HG03432 (cell line): Measurements from ENCODE around the gene RPH3AL.

ENCODE experiments used
- ATAC-seq: cut with Tn5 transposase; IDR thresholded peaks from one replicate; pipeline ENCODE4 v1.9.1; 2021; ENCODE audit warnings: mild to moderate bottlenecking, moderate library complexity; ENCODE audit not compliant: unreplicated experiment

RPH3AL gene

DNA sequence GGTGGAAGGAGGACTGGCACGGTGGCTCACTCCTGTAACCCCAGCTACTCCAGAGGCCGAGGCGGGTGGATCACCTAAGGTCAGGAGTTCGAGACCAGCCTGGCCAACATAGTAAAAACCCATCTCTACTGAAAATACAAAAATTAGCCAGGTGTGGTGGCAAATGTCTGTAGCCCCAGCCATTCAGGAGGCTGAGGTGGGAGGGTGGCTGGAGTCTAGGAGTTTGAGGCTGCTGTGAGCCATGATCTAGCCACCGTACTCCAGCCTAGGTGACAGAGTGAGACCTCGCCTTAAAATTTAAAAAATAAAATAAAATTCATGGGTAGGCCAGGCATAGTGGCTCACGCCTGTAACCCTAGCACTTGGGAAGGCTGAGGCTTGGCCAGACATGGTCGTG, 1.2 kb upstream of the RPH3AL start:
- ATAC-seq, result no peak

DNA sequence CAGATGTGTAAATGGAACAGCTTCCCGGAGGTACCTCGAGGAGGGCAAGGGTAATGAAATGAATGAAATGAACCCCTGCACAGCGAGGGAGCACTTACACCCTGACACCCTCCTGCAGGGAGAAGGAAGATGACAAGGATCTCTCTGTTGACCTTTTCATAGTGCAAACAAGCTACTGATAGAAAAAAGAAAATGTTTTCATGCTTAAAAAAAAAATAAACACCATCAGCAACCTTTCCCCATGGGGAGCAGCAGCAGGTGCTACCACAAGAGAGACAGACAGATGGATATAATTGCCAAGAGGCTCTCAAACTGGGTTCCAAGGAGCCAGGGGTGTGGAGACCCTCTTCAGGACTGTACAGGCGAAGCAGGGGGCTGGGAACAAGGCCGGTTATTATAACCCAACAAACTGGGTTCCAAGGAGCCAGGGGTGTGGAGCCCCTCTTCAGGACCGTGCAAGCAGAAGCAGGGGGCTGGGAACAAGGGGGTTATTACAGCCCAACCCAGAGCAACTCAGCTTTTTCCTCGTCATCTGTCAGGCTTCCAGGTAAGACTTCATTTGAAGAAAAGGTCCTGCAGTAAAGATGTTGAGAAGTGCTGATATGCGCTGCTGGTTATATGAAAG, 718 bp upstream of the RPH3AL start:
- ATAC-seq, result no peak

DNA sequence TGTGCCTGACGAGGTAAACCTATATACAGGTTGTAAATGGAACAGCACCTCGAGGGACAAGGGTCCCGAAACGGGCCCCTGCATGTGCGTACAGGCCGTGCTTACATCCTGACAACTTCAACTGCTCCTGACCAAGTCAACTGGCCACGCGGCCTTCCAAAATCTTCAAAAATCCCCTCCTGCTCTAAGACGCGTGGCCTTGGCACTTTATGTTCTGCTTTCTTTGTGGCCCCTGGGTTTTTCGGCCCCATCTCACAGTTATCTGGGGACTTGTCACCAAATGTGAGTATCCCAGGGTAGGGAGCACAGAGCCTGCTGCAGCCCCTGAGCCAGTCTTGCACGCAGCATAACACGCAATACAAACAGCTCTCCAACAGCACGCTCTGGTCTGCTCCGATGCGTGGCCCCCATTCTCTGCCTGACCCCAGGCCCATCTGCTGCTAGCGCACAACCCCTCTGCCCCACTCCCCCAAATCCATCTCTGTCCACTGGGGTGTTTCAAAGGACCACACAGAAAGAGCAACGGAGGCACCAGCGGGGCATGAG, 659 bp downstream of the RPH3AL start:
- ATAC-seq, result no peak

DNA sequence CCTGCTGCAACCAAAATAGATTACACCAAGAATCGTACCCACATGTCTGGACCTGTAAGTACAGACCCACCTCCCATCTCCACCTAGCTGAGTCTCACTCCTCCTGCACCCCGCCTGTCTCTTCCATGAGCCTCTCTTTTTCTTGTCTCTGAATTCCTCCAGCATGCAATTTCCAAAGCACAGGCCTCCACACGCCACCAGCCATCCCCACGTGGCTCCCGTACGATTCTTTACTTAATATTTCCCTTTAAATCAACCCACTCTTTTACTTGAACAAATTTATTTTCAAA, 1.2 kb downstream of the RPH3AL start:
- ATAC-seq, result no peak

DNA sequence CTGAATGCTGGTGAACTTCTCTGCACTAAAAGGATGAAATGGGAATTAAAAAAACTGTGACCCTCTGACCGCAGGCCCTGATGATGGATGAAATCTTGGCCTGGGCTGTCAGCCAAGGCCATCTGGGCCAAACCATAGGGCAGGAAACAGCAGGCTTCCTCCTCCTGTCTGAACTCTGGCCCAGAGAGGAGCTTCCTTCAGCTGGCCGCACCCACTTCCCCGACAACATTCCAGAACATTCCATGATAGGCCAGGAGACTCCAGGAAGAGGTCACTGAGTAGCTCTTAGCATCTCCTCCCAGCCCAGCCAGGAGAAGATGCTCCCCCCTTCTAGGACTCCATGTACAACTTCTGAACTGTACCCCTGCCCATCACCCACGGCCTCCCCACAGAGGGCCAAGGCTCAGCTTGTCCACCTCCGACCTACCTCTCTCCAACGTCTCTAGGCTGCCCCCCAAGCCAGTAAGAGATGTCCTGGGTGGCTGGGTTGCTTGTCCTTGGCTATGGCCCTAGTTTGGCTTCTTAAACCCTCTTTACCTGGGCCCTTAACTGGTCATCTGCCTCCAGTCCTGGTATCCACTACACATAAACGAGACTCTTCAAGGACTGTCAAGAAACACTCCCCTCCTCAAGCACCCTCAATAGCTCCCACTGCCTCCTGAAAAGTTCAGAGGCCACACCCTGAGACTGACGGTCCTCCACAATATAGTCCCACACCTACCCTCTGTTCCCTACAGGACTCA, 1.7 kb downstream of the RPH3AL start:
- no peak for ATAC-seq

DNA sequence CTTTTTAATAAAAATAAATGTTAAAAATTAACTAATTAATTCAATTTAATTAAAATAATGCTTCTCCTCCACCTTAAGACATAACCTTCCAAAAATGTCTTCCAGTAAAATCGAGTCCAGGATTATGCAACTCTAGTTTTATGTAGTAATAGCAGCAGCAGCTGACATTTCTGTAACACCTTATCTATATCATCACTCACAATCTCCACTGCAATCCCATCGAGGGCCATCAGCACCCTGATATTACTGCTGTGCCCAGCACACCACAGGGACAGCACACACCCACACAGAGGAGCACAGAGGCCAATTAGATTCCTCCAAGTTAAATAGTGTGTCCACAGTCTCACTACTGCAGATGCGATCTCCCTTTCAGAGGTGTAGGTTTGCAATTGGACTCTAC, 2.9 kb downstream of the RPH3AL start:
- ATAC-seq, result no peak

DNA sequence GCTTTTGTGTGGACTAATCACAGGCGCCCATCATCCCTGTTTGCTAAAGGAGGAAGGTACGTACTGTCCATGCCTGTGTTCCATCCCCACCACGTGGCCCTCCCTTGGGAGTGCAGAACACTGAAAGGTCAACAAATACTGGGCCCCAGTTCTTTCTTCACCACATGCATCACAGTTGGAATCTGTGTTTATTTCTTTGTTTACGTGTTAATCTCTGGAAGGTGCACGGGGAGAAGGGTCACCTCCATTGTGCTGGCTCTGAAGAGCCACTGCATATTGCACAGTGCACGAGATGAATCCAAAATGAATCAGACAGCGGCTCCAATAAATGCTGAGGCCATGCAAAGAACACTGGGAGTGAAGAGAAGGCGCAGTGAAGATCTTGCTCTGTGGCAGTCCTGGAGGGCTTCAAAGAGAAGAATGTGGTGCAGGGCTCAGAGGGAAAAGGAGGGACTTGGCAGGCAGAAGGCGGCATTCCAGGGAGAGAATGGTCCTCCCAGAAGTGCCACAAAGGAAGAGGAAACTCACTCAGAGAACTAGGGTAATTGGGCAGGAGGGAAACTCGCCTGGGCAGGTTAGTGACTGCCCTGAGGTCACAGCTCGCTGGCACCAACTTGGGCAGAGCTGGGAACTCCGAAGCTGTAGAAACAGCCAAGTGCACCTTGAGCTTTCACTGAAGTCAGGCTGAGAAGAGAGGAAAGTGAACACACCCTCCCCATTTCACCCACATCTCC, 3.7 kb downstream of the RPH3AL start:
- ATAC-seq, result no peak

DNA sequence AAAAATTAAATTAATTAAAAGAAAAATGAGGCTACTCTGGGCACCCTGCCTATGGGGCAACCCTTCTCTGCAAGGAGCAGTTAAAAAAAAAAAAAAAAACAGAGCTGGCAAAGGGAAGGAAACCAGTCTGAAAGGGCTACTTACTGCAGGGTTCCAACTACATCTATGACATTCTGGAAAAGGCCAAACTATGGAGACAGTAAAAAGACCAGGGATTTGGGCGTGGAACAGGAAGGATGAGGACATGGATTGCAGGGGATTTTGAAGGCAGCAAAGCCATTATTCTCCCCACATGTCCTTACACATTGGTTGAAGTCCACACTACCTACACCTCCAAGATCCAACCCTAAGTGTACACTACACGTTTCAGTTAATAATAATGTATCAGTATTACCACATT, 4.6 kb downstream of the RPH3AL start:
- ATAC-seq, result no peak

DNA sequence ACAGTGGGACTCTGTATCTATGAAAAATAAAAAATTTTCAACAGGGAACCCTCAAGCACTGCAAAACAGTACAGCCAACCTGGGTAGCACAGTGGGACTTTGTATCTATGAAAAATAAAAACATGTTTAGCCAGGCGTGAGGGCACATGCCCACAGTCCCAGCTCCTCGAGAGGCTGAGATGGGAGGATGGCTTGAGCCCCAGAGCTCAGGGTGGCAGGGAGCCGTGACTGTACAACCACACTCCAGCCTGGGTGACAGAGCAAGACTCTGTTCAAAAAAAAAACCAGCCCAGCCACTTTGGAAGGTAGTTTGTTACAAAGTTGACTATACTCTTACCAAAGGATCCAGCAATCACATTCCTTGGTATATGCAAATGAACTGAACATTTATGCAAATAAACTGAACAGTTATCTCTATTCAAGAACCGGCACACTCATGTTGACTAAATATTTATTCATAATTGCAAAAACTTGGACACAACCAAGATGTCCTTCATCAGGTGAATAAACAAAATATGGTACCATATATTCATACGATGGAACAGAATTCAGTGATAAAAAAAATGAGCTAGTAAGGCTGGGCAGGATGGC, 5.2 kb downstream of the RPH3AL start:
- no peak for ATAC-seq

DNA sequence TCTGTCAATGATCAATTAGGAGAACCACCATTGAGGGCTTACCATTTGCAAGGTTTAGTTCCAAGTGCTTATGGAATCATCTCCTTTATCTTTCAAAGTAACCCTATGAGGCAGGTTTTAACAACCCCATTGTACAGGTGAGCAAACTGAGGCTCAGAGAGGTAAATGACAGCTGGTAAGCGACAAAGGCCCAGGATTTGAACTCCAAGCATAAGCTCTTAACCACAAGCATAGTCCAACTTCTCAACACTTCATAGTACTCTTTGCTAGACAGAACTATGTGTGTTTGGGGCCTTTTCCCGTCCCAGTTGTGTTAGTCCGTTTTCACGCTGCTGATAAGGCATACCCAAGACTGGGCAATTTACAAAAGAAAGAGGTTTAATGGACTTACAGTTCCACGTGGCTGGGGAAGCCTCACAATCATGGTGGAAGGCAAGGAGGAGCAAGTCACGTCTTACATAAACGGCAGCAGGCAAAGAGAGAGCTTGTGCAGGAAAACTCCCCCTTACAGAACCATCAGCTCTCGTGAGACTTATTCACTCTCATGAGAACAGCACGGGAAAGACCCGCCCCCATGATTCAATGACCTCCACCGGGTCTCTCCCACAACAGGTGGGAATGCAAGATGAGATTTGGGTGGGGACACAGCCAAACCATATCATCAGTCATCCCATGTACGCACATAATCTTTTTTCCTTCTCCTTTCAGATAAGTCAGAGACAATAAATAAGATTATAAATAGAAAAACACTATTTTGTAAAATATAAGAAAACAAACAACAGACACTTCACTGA, 6.4 kb downstream of the RPH3AL start:
- ATAC-seq, result no peak

DNA sequence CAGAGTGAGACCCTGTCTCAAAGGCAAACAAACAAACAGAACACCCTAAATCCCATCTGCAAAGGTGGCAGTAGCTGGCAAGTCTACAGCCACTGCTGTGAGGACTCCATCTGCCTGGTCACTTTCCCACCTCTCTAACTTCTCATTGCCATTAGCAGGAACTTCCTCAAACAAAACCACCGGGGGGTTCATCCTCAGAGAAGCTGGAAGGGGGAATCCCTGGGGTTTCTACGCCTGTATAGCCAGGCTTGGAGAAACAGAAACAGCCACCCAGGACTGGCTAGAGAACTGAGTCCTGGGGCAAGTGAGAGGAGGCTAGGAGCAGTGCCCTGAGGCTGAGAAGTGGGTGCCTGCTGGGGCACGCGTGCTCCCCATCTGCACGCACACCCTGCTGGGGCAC, 7.3 kb downstream of the RPH3AL start:
- no peak for ATAC-seq

DNA sequence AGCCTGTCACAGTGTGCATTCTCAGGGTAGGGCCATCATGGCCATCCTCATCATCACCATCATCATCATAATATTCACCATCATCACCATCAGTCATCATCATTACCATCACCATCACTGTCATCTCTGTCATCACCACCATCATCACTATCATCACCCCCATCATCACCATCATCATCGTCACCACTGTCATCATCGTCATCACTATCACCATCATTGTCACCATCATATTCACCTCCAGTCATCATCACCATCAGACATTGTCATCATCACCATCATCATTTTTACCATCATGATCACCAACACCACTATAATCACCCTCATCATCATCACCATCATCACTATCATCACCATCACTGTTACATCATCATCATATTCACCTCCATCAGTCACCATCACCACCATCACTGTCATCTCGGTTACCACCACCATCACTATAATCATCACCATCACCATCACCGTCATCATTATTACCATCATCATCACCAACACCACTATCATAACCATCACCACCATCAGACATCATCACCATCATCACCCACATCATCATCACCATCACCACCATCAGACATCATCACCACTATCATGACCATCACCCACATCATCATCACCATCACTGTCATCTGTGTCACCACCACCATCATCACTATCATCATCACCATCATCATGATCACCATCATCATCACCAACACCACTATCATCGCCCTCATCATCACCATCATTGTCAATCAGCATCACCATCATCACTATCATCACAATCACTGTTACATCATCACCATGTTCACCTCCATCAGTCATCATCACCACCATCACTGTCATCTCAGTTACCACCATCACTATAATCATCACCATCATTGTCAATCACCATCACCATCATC, 8.5 kb downstream of the RPH3AL start:
- no peak for ATAC-seq

DNA sequence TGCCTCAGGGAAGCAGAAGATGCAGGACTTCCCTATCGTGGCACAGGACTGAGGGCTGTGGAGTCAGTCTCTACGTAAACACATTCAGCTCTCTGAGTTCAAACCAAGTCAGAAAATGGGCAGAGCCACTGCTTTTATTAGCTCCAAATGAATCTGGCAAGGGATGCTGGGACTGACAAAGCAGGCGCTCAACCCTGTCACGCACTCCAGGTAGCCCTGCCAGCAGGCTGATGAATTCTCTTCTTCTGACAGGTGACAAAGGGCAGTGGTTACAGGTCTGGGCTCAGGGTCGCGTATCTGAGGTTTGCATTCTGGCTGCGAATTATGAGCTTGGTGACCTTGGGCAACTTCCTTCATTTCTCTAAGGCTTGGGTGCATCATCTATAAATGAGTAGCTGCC, 9.4 kb downstream of the RPH3AL start:
- no peak for ATAC-seq

DNA sequence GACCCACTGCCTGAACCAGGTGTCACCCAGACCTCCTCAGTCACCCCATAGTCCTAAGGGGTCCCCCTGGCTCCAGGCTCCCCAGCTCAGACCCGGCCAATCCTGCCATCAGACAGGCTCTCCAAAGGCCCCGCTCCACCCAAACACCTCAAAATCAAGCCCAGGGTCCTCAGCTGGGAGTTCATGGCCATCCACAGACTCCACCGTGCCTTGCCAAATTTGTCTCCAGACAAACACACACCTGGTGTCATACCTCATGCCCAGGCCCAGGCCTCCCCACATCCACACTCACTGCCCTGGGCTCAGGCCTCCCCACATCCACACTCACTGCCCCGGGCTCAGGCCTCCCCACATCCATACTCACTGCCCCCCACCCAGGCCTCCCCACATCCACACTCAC, 12.5 kb downstream of the RPH3AL start:
- no peak for ATAC-seq

DNA sequence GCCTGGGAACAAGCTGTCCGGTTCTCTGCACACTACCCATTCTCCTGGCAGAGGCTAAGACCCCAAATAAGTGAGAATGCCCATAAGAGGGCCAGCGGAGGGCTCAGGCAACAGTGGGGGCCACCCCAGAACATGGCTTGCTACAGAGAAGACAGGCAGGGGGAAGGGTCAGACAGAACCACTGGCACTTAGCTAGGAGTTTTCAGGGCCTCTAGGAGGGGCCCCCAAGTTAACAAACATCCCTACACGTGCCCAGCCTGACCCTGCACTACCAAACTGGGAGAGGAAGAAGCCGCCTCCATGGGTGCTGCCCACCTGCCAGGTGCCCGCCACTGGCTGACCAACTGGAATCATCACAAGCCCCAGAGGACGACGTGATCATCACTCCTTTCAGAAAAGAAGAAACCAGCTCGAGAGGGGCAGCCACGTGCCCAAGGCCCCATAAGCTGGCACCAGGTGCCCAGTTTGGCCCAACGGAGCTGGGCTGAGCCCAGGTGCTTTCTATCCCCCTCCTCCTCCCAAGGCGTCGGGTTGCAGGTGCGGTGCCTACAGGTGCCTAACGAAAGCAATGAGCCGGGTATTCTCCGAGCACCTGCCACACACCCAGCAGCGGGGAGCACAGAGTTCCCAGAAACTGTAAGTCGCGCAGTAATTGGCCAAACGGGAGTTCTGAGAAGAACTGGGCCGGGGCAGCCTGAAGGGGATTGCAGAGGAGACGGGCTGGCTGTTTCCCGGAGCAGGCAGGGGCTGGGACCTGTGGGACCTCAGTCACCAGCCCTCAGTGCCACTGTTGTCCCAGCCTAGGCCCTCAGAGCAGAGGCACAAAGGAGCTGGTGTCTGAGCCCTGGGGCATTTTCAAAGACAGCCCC, 13.2 kb downstream of the RPH3AL start:
- ATAC-seq, result no peak

DNA sequence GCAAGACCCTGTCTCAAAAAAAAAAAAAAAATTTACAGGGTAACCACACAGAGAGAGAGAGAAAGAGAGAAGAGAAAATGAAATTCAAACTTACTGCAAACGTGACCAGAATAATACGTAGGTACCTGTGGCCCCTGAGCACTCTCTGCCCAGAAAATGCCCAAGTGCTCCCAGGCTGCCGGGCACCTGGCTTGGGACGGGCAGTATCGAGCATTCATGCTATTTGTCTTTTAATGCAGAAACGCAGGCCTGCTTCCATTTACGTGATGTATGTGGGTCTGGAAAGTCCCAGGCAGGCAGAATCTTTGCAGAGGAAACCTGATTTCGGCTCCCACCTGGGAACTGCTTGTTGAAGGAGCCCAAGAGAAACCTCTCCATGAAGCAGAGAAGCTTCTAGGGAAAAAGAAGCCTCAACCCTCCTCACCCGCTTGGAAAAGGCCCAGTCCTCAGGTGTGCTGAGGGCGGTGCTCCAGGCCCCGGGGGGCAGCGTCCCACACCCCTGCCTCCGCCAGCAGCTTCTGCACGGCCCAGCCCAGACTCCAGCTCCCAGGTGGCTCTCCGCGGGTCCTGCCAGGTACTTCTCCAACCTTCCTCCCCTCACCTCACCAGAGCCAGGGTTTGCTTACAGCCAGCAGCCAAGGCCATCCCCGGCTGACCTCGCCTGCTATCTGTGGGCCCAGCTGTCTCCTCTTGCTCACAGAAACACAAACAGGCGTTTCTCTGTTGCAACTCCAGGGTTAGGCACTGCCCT, 14.0 kb downstream of the RPH3AL start:
- ATAC-seq, result no peak

DNA sequence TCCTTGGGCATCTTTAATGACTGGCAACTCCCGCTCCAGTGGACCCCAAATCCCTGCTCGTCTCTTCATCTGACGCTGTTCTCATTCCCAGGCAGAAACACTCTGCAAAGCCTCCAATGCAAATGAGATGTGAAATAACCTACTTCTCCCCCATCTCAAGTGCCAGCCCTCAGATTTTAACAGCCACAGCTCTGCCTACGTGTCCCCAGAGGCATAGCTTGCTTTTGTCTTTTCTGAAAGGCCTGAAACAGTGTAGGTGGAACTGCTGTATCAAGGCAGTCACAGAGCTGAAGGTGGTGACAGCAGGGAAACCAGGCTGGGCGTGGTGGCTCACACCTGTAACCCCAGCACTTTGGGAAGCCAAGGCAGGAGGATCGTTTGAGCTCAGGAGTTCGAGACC, 14.7 kb downstream of the RPH3AL start:
- ATAC-seq, result no peak

DNA sequence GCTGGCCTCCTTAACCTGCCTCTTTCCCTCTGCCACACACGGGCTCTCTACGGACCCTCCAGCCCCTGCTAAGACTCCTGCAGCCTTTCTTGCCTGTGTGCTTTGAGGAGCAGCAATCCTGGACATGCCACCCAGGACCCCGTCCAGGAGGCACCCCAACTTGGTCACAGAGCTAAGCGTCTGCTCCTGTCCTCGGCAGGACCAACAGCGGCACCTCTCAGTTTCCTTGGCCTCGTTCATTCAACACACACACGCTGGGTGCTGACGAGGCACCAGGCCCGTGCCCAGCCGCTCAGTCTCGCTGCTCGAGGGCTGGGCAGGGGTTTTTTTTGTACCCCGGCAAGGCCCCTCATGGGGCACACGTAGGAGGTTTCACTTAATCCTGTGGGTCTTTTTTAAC, 15.2 kb downstream of the RPH3AL start:
- no peak for ATAC-seq
